GM18873 (cell line): Measurements from ENCODE around the gene COG5.

Experiments
- ATAC-seq: cut with Tn5 transposase; IDR thresholded peaks from one replicate; pipeline ENCODE4 v1.9.1; 2021; ENCODE audit warnings: mild to moderate bottlenecking, moderate library complexity, moderate number of reproducible peaks; ENCODE audit not compliant: unreplicated experiment, low FRiP score

The COG5 gene

DNA sequence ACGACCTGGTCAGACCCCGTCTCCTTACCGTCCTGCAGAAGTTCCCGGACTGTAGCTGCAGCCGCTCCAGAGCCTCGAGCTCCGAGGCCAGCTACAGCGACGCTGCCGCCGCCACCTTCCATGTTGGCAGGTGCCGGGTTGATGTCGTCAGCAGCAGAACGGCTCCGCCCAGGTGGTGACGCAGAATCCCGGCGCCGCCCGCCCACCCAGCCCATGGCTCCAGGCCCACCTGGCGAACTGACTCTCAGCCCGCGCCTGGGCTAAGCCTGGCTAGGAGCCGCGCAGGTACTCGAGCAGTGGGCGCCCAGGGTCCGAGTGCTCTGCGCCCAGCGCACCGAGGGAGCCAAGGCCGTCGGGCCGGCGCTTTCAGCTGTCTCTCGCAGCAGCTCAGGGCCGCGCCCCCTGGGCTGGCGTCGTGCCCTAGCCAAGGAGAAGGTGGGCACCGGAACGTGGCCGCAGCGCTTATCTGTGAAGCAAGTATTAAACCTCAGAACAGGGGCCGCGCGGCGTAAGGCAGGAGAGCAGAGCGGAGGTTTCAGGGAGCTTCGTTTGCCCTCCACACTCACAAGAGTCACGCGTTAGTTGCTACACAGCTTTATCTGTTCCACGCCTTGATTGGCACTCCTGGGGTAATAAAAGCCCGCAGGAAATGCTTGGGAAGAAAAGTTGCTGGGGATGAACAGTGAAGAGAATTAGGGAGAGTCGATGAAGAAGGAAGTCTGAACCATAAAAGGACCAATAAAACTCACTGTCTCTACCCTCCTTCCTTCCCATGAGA lies at the start of gene COG5, which contains the start of gene DUS4L:
Gene COG5 (minus strand): TSS at position 146 of the 778 bp plus-strand sequence. CDS start 24 bp downstream, at position 122.
Gene DUS4L (plus strand): TSS at position 197 of the 778 bp plus-strand sequence. CDS start 3,100 bp downstream, outside the sequence.
- peak; percentile 91 for ATAC-seq

DNA sequence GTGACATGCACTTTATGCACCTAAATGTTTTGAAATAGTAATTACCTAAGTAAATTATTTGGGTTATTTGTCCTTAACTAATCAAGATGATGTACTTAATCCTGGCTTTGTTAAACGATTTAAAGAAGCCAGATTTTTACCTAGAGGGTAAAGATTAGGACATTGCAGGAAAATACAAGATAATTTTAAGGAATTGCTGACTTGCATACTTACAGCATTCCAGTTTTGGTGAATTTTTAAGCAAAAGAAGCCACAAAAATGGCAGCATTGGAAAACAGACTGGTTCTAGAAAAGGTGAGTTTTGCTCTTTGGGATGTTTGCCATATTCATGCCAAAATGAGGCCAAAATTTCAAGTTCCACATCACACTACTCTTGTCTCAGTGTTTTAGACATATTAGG lies 49.7 kb upstream of the COG5 start:
- ATAC-seq = no peak

DNA sequence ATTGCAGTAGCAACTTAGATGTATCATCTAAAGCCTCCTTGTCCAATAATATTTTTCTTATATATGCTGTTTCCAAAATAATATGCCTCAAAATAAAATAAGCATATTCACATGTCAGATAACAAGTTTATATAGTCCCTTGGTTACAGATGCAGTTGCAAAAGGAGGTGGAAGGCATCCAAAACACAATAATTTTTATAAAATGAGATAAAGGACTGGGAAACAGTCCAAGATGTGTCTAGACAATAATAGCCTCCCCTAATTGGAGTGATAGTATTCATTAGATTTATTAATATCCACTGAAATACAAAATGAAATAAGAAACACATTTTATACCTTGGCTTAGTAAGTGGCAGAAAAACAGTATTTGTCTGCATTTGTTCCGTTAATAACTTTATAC lies 46.6 kb upstream of the COG5 start:
- no peak for ATAC-seq

DNA sequence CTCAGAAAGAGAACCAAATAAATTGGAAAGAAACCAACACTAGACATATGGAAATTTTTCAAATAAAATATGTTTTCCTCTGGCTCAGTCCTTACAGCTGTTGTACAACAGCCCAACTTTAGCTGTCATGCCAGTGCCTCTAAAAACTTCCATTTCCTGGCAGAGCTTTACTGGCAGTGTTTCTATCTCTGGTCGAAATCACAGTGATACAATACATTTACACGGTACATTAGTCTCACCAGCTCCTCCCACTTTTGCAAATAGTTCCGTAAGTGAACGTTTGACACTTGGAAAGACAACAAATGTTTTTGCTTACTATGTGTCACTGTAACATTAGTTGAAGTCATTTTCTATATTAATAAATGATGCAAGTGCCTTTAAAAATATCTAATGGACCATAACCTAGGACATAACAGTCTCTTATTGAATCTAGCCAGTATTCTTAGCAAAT lies 46.1 kb upstream of the COG5 start:
- no peak for ATAC-seq

DNA sequence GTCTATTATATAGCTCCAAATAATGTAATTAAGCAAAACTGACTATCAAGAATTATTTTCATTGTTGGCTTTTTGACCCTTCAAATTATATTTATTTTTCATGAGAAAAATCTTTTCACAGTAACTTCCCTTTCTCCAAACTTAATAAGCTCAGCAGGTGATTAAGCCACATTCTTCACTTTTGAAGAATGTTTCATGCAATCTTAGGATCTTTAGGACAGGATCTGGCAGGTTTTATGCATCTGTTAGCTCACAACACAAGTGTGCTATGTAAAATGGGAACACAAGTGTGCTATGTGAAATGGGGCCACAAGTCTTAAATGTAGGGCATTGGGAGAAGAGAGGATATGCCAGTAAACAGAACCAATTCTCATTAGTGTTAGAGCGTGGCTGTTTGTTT lies 42.6 kb upstream of the COG5 start:
- ATAC-seq = no peak

DNA sequence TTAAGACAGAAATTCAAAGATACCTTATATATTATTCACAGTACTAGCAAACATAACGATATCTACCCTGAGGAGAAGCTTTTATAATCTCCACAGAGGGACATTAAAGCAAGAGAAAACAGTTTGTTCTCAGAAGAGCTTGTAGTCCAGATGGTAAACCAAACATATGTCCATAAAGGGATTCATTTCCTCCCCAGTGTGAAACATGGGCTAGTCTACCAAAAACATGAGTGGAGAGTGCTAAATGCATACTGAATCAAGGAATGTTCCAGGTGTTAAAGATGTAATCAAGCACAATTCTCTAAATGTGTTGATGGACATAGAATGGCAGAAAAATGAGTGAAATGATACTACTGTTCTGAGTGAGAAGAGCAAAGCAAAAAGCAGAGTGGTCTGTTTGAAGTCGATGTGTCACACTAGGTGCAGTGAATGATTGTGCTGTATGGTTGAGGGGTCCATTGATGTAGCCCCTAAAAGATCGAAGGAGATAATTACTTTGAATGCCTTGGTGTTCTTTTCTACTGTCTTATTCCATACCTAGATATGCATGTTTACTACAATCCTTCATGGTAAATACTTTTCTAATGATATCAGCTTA lies 41.6 kb upstream of the COG5 start:
- ATAC-seq = no peak

DNA sequence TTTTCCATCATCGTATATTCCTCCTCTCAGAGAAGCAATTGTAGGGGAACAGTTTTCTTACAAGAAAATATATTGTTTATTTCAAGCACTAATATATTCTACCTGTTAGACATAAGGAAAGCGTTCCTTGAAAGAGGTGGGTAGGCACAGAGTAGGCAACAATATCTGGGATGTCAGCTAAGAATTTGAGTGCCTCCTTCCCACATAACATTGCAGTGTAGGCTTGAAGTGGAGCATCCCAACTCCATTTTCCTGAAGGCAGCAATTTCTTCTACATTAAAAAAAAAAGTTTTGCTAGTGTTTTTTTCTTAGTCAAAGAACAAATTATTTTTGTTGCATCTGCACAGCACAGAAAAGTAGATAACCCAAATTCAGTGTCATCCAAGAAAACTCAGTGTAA lies 37.1 kb upstream of the COG5 start:
- ATAC-seq = no peak

DNA sequence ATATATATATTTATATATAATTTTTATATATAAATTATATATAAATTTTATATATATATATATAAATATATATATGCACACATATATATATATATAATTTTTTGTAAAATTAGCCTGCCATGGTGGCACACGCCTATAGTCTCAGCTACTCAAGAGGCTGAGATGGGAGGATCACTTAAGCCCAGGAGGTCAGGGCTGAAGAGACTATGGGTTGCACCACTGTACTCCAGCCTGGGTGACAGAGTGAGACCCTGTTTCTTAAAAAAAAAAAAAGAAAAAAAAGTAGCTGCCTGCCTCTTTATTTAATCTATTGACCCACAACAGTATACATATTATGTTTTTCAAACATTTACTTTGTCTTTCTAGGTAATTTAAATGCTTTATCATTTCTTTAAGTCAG lies 35.5 kb upstream of the COG5 start:
- no peak for ATAC-seq

DNA sequence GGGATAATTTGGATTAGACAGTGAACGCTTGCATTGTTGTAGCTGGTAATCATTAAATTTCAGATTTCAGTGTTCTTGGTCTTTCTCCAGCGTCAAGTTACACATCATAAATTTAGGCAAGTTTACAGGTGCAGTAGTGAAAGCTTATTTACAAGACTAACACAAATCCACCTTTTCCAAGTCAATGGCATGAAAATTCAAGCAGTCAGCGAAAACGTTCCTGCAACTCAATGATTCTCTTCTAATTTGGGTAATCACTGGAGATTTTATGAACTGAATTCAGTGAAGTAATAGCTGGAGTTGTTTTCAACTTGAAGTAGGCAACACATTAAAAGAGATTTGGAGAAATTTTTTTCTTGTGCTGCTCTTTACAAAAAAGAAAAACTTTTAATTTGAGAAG lies 34.2 kb upstream of the COG5 start:
- no peak for ATAC-seq

DNA sequence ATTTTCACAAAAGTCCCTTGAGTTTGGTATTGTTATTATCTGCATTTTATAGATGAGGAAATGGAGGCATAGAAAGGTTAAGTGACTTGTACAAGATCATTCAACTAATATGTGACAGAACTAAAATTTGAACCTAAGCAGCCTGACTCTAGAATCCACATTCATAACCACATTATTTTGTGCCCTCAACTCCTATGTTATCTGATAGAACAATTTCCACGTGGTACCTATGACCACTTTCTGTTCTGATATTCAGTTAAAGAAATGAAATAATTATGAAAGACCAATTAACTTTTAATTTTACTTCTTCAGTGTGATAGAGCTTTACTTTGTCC lies 33.8 kb upstream of the COG5 start:
- no peak for ATAC-seq

DNA sequence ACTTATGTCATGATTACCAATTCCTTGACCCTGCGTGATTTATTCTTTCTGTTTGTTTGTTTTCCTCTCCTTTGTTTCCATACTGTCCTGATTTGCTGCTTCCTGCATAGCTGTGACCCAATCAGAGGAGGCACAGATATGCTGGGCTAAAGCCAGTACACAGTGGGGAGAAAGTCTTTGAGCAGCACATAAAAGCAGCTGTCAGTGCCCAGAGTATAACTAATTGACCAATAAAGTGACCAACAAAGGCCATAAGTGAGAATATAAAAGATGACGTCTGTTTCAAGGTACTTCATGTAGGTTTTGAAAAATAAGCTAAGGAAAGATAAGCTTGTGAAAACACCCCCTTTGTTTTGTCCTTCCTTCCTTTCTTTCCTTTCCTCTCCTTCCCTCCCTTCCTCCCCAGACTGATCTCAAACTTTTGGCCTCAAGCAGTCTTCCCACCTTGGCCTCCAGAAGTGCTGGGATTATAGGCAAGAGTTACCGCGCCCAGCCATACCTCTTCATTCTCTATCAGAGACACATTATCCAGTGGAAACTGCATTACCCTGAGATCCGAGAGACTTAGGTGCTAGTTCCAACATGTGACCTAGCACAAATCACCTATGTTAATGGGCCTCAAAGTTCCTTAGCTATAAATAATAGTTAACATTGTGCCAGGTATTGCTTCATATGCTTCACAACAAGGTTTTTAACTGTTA lies 33.3 kb upstream of the COG5 start:
- no peak for ATAC-seq

DNA sequence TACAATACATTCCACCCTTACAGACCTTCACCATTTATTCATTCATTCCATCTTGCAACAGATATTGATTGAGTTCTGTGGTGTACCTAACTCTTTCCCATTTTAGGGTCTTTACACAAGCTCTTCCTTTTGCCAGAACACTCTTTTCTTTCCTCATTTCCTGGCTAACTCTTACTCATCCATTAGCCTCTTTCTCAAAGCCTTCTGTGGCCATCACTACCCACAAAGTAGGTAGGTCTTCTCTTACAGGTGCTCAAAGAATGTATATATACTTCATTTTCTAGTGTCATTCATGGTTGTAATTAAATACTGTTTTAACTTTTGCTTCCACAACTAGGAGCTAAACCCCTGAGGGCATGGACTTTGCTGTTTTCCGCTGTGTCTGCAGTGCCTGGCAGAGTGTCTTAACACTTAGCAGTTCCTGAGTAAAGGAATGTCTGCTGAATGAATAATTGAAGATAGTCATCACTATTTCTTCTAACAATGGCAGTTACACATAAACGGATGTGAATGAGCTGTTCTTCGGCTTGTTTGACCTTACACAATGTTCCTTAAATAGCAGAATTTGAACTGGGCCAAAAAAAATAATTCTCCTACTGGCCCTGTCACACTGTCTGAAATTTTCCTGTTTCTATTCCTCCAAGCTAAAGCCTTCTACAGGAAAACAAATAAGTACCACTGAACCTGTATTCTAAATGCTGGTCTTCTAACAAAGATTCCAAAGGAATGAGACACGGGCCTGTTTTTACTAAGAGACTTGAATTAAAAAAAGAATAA lies 31.4 kb upstream of the COG5 start:
- no peak for ATAC-seq

DNA sequence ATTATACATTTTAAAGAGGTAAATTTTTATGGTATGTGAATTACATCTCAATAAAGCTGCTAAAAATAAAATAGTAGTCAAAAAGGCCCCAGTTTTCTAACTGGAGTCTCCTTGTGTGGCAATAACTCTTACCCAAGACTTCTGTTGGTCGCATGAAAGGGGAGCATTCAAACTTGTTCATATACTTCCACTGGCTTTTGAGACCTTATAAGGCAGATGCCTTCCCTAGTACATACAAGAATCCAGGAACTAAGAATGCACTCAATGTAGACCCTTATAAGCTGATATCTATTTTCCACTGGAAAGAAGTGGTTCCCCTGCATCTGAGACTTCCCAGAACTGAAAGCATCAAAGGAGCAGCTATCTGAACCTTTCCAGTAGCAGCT lies 29.3 kb upstream of the COG5 start:
- ATAC-seq = no peak

DNA sequence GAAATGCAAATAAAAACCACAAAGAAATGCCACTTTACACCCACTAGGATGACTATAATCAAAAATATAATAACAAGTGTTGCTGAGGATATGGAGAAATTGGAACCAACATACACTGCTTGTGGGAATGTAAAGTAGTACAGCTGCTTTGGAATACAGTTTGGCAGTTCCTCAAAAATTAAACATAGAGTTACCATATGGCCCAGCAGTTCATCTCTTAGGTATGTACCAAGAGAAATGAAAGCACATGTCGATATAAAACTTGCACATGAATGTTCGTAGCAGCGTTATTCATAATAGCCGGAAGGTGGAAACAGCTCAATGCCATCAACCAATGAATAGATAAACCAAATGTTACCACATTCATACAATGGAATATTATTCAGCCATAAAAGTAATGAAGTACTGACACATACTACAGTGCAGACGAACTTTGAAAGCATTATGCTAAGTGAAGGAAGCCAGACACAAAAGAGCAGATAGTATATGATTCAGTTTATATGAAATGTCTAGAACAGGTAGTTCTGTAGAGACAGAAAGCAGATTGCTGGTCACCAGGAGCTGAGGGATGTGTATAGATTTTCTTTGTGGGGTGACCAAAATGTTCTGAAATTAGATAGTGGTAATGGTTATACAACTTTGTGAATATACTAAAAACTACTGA lies 28.8 kb upstream of the COG5 start:
- no peak for ATAC-seq

DNA sequence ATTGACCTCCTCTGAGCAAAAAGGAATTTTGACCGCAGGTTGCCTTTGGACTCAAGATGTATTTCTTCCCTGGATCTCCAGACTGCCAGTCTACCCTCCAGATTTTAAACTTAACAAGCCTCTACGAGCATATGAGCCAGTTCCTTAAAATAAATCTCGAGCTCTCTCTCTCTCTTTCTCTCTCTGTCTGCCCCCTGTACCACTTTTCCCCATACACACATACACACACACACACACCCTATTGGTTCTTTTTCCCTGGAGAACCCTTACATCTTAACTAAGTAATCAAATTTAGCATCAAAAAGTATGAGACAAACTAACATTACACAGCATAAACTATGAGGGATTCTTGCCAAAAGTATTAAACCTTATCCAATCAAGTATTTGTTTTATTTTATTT lies 27.7 kb upstream of the COG5 start:
- no peak for ATAC-seq

DNA sequence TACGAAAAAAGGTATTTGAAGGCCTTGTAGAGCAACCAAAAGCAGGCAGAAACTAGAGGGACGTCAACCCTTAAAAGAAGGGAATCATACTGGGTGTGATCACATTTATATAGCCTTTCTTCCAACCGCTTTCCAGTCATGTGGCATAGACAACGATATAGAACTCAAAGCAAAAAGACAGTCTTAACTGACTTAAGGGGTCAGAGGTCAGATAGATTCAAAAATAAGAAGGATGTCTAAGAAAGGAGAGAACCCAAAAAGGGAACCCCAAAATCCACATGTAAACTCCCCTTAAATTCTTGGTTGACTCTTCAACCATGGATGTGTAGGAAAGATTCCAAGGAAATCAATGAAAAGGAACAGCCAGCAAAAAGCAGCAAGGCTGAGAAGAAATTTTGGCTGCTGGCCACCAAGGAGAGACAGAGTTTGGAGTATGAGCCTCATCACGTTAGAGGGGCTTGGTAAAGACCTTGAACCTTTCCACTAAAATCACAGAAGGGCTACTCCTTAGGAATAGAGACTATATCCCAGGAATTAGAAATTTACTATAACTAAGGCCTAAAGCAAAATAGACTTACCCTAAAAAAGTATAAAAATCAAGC lies 24.9 kb upstream of the COG5 start:
- no peak for ATAC-seq

DNA sequence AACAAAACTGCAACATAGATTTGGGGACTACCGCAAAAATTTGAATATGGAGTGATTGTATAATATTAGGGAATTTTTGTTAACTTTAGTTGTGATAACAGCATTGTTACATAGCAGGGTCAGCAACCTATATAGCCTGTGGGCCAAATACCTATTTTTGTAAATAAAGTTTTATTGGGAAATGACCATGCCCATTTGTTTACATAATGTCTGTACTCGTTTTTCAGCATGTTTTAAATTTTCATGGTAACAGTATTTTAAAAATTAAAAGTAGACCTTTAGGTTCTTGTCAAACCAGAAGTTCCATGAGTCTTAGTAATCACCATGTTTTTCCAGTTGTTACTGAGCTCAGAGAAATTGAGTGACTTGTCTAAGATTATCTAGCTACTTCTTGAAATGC lies 21.0 kb upstream of the COG5 start:
- ATAC-seq = no peak

DNA sequence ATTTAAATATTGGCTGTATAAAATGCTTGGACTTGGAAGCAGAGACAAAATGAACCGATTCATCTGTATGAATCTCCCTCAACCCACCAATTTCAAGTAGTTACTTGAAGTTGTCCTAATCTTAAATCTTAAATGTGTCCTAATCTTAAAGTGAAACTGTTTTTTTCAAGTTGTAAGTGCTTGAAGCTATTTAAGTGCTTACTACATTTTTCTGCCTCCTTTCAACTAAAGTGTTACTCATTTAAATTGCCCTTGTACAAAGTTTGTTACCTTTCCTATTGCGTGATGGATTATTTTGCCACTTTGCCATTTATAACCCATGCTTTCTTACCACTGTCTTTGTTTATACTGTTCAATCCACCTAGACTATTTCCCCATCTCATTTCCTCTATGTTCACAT lies 19.2 kb upstream of the COG5 start:
- no peak for ATAC-seq

DNA sequence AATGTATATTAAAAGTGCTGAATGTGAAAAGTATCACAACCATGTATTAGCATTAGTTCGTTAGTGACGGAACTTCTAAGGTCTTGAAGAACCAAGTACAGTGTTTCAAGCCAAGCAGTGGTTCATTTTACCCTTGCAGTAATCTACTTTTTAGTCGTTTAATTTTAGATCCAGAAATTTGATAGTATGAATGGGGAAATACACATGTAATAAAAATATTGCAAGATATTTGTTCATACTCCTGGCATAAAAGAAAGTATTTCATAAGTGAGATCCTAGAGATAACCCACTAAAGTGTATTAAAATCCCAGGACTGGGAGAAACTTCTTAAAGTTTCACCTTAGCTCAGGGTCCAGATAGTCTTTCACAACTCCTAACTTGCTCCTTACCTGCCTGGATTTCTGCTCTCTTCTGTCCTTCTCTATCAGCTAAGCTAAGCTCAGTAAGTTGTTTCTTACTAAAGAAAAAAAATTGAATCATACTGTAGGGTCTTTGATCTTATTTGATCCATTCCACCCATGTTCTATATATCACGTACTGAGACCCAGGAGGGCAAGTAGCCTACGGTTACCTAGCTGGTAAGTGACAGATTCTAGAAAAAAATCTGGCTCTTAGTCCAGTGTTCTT lies 17.8 kb upstream of the COG5 start:
- ATAC-seq = no peak
